Stimulated activated CD8-positive, alpha-beta memory T cell treated with anti-CD3 and anti-CD28 coated beads, Interleukin-15, amount 100 ng/mL, for 1 hour (primary cell): ENCODE measurements around the gene PDILT.

Source experiments
- DNase-seq: peaks from one replicate; pipeline ENCODE4 v3.0.0-alpha.2; 2020; ENCODE audit warnings: low read depth

Gene PDILT

DNA sequence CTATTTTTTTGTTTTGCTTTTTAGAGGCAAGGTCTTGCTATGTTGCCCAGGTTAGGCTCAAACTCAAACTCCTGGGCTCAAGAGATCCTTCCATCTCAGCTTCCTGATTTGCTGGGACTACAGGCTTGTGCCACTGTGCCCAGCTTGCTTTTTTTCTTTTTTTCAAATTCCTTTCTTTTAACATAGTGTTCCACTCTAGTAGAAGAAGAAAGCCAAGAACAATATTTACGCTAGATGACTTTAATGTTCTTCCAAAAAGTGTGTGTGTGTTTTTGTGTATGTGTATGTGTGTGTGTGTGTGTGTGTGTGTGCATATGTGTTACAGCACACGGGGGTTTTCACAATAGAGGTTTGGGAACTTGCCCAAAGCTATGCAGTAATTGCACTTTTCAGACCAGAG, 41.3 kb downstream of the PDILT start:
- no peak for DNase-seq

DNA sequence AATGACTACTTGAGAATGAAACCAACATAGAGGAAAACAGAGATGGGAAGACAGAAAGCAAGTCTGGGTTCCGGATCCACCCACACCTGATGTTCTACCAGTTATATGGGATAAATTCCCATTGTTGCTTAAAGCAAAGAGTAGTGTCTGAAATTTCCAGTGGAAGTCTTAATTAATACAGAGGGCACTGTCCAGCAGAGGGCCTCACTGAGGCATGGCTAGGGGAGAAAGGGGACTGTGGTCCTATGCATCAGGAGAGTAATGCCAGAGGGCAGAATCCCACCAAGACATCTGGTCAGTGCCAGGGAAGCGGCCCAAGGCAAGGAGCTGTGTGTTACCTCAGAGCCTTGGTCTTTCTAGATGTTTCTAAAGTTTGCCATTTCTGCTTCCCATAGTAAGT, 44.5 kb downstream of the PDILT start:
- DNase-seq, result no peak

DNA sequence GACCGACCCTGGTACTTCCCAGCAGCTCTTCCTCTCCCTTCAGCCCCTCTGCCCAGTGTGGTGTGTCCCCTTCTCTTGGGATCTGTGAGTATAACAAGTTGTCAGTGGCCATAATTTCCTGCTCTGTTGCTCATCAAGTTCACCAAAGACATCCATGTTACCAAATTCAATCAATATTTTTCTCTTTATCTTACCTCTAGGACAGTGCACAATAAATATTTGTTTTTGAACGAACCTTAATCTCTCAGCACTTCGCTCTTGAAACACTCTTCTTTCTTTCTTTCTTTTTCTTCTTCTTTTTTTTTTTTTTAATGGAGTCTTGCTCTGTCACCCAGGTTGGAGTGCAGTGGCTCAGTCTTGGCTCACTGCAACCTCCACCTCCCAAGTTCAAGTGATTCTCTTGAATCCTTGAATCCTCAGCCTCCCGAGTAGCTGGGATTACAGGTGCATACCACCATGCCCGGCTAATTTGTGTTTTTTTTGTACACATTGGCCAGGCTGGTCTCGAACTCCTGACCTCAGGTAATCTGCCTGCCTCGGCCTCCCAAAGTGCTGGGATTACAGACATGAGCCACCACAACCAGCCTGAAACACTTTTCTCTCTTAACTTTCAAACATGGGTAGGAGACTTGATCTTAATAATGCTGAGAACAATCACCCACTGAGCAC, 49.3 kb downstream of the PDILT start:
- no peak for DNase-seq

DNA sequence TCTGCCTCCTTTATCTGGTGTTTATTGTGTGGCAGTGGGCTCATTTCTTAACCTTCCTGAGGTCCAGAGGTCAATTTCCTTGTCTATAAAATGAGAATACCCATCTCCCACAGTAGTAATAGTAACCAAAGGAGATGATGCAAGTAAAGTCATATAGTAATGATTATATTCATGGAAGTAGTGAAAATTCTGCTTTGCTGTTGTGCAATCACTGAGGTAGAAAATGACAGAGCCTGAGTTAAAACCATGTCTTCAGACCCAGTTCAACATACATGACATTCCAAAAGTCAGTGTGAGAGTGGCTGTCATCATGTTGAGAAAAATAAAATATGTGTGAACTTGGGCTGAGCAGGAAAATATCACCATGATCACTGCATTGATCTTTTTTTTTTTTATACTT, 51.2 kb downstream of the PDILT start:
- no peak for DNase-seq

DNA sequence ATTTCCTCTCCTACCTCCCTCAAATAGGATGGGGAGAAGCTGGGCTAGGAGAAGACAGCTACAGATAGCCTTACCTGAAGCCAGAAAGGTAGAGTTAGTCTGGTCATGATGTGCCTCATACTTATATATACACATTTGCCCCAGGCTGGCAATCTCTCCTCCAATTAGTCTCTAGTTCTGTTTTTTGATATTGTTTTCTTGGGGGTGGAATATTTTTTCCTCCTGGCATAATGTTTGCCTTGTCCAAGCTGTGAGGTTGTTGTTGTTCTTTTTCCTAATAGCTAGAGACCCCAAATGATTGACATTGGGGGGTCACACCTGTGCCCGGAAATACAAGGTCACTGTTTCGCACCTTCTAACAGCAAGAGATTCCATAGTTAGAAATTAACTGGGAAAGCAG, 51.9 kb downstream of the PDILT start, which contains the start of gene UMOD:
TSS of gene UMOD (minus strand) at position 101 of the 400 bp plus-strand sequence. CDS start 1,978 bp downstream, outside the sequence.
- DNase-seq, result no peak

DNA sequence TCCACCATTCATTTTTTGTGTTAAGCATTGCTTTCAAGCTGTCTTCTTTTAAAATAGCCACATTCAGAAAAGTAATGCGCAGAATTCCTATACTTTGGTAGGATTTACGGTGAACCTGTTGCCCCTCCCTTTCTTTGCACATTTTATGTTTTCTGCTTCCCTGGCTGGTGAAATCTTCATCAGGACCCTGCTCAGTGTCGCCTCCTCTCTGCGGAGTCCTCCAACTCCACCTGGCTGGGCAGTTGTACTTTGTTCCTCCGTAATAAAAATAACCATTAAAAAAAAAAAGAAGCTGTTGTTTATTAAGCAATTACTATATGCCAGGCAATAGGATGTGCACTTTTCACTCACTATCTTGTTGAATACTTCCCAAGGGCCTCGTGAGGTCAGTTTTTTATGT, 54.9 kb downstream of the PDILT start:
- no peak for DNase-seq

DNA sequence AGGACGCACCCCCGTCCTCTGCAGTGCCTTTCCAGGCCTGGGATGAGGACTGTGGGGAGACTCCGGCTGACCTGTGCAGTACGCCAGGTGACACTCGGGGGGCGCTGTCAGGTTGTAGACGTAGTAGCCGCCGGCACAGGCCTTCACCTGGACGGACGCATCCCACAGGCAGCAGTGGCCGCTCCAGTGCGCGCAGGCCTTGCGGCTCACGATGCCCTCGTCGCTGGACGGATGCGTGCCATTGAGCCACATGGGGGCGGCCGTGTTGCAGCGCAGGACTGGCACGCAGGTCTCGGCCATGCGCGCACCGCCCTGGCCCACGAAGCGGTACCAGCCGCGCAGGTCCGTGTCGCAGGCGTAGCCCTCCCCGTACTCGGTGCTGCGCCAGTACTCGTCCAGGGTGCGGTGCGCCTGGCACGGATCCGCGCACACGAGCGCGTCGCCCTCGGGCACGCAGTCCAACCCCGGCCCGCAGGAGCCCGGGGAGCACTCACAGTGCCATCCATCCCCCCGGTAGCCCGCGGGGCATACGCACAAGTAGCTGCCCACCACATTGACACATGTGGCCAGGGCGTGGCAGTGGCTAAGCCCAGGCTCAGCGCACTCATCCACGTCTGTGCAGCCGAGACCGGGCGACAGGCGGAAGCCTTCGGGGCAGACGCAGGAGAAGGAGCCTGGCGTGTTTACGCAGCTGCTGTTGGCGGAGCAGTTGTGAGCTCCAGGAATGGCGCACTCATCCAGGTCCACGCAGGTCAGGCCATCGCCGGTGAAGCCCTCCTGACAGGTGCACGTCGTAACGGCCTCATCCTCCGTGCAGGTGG, 56.0 kb downstream of the PDILT start:
- DNase-seq, result no peak

DNA sequence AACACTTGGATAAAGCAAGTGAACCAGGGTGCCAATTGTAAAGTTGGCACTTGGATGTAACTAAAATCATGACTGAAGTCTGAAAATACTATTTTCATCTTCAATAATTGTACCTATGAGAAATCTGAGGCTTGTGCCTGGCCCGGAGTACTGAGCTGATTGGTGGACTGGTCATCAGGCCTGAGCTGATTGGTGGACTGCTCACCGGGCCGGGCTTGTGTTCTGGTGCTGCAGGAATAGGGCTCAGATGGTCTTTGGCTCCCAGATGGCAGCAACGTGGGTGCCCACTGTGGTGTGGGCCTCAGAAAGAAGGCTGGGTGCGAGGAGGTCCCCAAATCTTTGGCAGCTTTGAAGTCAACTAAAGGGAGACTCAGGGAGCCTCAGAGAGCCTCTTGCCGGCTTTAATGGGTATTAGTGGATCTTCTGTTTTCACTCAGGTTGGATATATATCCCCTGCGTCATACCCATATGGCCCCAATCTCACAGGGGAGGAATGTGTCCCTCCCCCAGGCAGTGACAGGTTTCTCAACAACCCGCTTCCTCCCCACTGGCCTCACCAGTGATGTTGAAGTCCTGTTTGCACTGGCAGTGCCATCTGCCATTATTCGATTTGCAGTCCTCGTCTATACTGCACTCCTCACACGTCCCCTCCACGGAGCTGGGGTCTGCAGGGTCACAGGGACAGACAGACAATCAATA, 56.7 kb downstream of the PDILT start:
- no peak for DNase-seq

DNA sequence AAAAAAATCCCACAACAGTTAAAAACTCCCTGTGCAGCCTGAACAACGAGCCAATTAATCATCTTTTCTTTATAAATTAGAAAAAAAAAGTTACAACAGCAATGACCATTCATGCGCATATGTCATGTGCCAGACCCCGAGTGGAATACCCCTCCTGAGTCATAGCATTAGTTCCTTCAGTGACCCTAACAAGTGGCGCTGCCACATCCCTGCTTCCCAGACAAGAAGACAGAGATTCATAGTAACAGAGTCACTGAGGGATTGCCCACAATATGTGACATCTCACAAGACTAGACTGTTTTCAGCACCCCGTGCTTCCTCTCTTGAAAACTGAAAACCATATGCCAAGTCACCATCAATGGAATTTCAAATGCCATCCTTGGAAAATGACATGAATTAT, 59.9 kb downstream of the PDILT start:
- no peak for DNase-seq

DNA sequence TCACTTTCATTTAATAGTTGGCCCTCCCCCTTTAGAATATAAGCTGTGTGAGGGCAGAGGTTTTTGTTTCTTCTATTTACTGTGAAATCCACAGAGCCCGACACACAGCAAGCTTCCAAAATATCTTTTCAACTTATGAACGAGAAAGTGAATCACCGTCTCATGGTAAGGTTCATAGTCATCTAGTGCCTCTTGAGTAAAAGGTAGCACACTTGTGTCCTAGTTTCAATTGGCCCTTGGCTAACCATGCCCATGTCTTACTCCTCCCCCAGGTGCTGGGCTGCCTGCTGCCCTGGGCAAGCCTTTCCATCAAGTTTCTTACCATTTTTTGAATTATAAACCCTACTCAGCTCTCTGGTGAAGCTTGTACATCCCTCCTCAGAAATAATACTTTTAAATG, 64.8 kb downstream of the PDILT start:
- DNase-seq, result no peak

DNA sequence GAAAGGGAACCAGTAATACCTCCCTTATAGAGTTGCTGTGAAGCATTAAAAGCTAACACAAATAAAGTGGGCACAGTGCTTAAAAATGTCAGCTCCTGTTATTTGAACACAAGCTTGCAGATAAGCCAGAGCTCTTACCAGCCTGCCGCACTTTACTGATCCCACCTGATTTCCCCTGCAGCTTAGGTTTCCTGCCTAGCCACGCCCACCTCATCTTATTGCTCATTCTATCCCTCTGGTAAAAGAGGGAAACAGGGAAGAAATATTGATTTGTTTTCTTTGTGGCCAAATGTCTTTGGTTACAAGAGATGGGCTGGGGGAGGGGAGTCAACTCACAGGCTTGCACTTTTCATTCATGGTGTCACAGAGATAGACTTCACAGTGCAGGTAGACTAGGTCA, 67.6 kb downstream of the PDILT start:
- no peak for DNase-seq

DNA sequence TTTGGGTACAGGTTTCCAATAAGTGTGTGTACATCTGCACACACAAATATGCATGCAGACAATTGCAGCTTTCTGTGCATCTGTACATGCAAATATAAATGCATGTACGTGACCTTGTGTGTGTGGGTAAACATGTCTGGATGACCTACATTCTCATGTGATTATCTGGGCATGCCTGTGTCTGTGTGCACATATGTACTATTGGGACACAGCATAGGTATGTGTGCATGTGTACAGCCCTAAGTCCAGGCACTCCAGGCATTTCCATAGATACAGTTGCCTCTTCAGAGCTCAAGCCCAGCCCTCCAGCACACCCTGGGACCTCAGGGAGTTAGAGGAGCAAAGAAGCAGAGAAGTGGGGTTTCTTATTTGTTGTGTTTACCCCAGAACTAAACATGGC, 70.1 kb downstream of the PDILT start:
- DNase-seq, result no peak

DNA sequence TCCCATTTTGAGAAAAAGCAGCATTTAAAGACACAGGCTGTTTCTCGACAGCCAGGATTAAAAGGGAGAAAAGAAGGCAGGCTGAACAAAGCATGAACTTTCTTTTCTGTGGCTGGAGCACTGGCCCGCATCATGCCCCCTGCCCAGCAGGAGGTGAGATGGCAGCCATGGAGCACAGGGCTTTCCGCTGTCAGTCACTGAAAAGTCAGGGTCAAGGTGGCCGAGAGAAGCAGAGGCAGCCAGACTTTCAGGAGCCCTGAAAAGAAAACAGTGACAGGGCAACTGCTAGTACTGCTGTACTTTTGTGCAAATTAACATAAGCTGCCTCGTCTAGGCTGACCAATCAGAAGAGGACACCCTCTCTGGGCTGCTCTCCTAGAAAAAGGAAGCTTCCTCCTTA, 71.4 kb downstream of the PDILT start:
- DNase-seq, result no peak

DNA sequence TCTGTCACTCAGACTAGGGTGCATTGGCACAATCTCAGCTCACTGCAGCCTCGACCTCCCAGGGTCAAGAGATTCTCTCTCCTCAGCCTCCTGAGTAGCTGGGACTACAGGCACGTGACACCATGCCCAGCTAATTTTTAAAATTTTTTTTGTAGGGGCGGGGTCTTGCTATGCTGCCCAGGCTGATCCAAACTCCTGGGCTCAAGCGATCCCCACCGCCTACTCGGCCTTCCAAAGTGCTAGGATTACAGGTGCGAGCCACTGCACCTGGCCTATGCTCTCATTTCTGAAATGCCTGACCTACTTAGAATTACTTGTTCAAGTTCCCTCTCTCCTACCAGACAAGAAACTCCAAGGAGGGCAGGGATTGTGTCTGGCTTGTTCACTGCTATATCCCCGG, 72.1 kb downstream of the PDILT start:
- DNase-seq, result no peak

DNA sequence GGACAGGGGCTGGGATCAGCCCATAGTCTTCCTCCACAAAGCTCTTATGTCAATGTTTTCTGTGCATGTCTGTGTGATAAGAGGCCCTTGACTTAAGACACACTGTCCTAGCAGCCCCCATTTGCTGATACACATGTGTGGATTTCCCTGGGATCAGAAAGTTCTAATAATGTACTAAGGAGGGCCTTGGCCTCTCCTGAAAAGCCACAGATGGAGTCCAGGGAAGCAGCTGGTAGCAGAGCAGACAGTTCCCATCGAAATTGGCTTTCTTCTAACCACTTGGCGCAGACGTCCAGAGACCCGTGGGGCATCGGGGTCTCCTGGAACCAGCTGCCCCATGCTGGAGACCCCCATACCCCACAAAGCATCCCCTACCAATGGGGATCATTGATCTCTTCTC, 72.9 kb downstream of the PDILT start:
- no peak for DNase-seq

DNA sequence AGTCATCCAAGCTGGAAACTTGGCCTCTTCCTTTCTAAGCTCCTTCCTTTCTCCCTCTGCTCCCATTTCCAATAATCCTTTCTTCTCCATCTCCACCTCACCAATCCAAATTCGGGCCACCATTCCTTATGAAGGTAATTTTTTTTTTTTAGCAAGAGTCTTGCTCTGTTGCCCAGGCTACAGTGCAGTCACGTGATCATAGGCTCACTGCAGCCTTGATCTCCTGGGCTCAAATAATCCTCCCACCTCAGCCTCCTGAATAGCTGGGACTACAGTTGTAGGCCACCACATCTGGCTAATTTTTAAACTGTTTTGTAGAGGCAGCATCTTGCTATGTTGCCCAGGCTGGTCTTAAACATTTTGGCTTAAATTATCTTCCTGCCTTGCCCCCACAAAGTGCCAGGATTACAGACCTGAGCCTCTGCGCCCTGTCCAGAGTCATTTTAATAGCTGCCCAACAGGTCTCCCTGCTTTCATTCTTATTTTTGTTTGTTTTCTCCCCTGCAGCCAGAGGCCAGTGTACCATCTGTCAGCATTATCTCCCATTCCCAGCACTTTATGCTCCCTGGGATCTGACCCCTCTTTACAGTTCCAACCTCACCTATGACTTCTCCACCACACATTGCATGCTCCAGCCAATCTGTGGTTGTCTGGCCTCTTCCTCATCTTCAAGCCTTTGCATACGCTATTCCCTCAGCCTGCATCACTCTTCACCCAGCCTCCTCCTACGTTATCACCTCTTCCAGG, 75.0 kb downstream of the PDILT start:
- no peak for DNase-seq

DNA sequence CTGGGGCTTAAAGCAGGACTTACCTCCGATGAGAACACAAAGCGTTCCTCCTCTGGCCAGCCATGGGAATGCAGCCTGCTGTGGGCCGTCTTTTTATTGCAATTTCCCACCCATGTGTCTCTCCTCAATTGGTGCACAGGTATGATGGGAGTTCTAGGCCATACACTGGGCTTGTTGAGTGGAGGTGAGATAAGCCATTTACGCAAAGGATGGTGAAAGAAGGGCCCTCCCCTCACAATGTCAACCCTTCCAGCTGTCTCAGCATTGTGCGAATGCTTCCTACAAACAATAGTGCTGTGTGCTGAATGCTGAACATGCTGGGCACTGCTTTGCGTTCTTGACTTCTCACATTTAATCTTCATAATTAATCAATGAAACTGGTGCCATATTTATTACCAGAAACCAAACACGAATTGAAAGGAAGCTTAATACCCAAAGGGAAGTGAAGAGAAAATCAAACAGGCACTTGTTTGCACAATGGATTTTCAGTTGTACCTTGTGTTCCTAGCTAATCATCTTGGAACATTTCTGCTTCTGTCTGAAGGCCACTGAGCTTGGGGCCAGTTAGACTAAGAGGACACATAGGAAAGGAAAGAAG, 77.0 kb downstream of the PDILT start, which contains the start of gene GP2:
TSS of gene GP2 (minus strand) at position 70 of the 598 bp plus-strand sequence. CDS start 1,082 bp downstream, outside the sequence.
- no peak for DNase-seq

DNA sequence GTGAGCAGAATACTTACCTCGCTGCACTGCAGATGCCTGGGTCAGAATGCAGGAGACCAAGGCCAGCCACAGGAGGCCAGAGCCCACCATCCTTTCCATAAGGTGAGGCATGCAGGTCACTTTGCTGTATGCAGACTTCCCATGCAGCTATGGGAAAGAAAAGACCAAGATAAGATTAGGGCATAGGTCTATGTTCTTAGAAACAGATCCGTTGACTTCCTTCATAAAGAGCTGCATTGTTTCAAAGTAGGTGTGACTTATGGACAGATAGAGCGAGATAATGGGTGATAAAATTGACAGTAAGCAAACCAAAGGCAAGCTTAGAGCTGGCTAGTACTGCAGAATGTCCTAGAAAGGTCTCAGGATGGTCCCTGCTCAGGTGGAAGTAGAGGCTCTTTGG, 78.2 kb downstream of the PDILT start:
- no peak for DNase-seq

DNA sequence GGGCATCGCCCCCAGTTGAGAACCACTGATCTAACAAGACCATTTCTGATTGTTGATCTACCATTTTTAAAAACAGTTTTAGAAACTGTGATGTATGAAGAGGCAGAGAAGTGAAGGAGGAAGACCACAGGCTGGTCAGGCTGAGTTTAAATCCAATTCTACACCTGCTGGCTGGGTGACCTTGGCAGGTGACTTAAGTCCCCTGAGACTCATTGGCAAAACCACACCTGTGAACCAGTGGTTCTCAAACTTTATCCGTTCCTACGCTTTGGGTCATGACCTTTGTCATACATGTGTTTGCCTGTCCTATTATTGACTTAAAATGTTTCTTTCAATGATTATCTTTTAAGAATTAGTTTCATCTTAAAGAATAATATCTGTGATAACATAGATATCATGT, 79.5 kb downstream of the PDILT start:
- DNase-seq, result no peak

DNA sequence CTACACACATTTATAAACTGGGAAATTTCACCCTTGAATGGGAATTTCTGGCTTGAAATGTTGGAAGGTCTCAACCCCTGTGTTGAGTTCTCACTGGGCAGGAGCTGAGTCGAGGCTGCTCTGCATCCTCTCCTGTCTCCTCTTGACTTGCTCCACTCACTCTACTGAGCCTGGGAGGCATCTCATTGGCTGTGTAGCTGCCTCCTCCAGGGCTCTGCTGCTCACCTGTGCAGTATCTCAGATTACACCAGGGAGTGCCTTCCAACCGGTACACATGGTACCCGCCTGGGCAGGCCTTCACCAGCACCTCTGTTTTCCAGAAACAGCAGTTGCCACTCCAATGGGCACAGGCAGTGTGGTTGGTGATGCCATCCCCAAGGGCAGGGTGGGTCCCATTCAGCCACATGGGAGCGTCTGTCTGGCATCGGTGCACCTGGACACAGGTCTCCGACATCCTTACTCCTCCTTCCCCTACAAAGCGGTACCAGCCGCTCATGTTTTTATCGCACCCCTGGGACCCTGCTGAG, 80.9 kb downstream of the PDILT start:
- no peak for DNase-seq

DNA sequence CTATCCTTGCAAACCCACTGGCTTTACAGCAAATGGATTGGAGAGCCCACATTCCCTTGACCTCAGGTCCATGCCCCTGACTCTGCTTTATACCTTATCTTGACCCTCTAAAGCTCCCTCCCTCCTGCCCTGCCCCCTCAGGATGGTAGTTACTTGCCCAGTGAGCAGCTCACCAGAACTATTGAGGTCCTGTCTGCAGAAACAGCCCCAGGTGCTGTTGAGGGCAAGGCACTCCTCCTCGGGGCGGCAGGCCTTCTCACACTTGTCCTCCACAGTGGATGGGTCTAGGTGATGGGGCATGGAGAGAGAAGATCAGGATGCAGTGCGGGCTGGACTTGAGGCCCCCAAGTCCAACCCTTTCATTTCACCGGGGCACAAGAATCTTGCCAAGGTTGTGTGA, 81.8 kb downstream of the PDILT start:
- no peak for DNase-seq

DNA sequence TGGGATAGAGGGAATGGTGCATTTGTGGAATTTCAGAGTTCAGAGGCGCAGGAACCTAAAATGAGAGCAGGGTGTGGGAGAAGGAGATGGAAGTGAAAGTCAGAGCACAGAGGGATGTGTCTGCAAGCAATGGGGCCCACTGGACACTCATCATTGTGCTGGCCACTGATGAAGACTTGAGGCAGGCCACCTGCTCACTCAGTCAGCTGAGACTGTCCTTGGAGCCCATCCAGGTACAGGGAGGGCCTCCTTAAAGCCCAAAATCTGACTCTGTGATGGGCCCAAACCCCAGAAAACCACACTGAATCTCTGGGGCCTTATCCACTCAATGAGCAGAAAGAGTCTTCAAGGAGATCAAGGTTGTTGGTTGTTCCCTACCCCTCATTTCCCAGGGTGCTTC, 82.9 kb downstream of the PDILT start:
- no peak for DNase-seq
